SK-N-SH (cell line): ENCODE results near the gene MALT1.

Source experiments
- NRF1 ChIP-seq: IDR thresholded peaks from 2 replicates; pipeline ENCODE4 v1.6.1; 2012; ENCODE audit warnings: low read depth, mild to moderate bottlenecking, low read length
- POLR2AphosphoS5 ChIP-seq: IDR thresholded peaks from 2 replicates; pipeline ENCODE4 v1.6.1; 2012; ENCODE audit warnings: low read depth, low read length

DNA sequence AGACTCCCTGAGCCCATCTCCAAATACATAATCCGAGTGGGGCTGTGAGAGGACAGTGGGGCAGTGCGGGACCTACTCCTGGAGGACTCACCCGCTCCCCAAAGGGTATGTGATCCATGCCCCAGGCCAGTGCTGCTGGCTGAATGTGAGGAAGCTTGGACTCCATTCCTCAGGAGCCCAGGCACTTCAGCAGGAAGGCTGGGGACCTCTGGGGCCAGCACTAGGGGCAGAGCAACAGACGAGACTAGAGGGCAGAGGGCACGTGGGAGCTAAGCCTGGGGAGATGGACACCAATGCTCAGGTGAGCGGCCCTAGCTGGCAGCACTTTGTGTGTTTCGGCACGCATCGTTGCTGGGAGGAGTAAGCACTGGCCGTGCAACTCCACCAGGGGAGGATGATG lies 84.9 kb downstream of the MALT1 start:
- TF ChIP-seq NRF1 (no peak), POLR2AphosphoS5 (no peak)
